ENCODE data around the gene TMED4.

DNA sequence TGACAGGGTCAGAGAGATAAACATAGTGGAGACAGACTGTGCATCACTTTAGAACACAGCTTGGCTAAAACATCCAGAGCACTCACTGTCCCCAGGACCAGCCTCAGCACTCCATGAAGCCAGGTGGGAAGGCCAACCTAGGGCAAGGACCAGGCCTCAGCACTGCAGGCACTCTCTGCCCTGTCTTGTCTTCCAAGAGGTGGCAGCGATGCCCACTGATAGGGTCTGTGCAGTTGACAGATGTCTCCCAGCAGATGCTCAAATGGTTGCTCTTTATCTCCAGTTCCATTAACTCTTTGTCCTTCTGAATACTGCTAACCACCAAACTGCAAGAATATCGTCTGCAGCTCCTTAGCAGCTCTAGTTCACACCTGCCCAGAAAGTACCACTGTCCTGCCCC is 17.4 kb downstream of the TMED4 start:
- TF ChIP-seq JUN (IDR thresholded peaks at IDR 0.05; ENCODE audit: borderline replicate concordance, insufficient read depth, insufficient read length, low read depth) (no peak), CTCF (IDR thresholded peaks at IDR 0.05; ENCODE audit: extremely low read depth in 1 of 2, insufficient read depth in 1 of 2, low read depth in 1 of 2, low read length in 2 of 2) (no peak)
